GM18505 (cell line): ENCODE measurements around the gene RBM5.

Experiments used
- ATAC-seq: cut with Tn5 transposase; IDR thresholded peaks from one replicate; pipeline ENCODE4 v1.9.1; 2021; ENCODE audit not compliant: unreplicated experiment
- POLR2A ChIP-seq: IDR thresholded peaks from 4 replicates; pipeline ENCODE4 v1.6.1; 2011; ENCODE audit warnings: borderline replicate concordance; ENCODE audit not compliant: insufficient read depth, insufficient read length; ENCODE audit errors: extremely low read depth

Gene RBM5

GRCh38 chr3:50137531-50137930, 48.8 kb downstream of the RBM5 start:
- no peak for TF ChIP-seq POLR2A
- no peak for ATAC-seq

- no peak for ATAC-seq
- TF ChIP-seq POLR2A = no peak
Observed at GRCh38 chr3:50138266-50139200, 49.8 kb downstream of the RBM5 start.

GRCh38 chr3:50139308-50139707, 50.6 kb downstream of the RBM5 start:
- ATAC-seq = no peak
- TF ChIP-seq POLR2A = no peak

- no peak for ATAC-seq
Observed at GRCh38 chr3:50139718-50140423, 51.2 kb downstream of the RBM5 start.

GRCh38 chr3:50140990-50141389, 52.3 kb downstream of the RBM5 start:
- ATAC-seq = no peak
- no peak for TF ChIP-seq POLR2A

More at GRCh38 chr3:50139718-50140423, 51.2 kb downstream of the RBM5 start:
- TF ChIP-seq POLR2A = no peak

- no peak for TF ChIP-seq POLR2A
- no peak for ATAC-seq
Observed at GRCh38 chr3:50146316-50146901, 57.7 kb downstream of the RBM5 start.

- no peak for TF ChIP-seq POLR2A
- ATAC-seq = no peak
Observed at GRCh38 chr3:50147016-50147415, 58.3 kb downstream of the RBM5 start.

GRCh38 chr3:50147447-50147846, 58.7 kb downstream of the RBM5 start:
- ATAC-seq = no peak
- no peak for TF ChIP-seq POLR2A

- no peak for ATAC-seq
- TF ChIP-seq POLR2A = no peak
Observed at GRCh38 chr3:50147861-50148260, 59.1 kb downstream of the RBM5 start.

GRCh38 chr3:50150404-50150750, 61.7 kb downstream of the RBM5 start:
- ATAC-seq = no peak

GRCh38 chr3:50150863-50151686, 62.4 kb downstream of the RBM5 start:
- ATAC-seq = no peak
- TF ChIP-seq POLR2A = no peak

More at GRCh38 chr3:50150404-50150750, 61.7 kb downstream of the RBM5 start:
- TF ChIP-seq POLR2A = no peak

- TF ChIP-seq POLR2A = no peak
- ATAC-seq = no peak
Observed at GRCh38 chr3:50151728-50152127, 63.0 kb downstream of the RBM5 start.
